Stimulated activated CD8-positive, alpha-beta memory T cell treated with anti-CD3 and anti-CD28 coated beads, Interleukin-12 subunit alpha, Interleukin-12 subunit beta, amount 100 ng/mL, for 1 hour (primary cell): ENCODE data around the gene ZNF667.

Experiments used
- DNase-seq: peaks from one replicate; pipeline ENCODE4 v3.0.0-alpha.2; 2020; ENCODE audit warnings: low read depth

The ZNF667 gene

DNA sequence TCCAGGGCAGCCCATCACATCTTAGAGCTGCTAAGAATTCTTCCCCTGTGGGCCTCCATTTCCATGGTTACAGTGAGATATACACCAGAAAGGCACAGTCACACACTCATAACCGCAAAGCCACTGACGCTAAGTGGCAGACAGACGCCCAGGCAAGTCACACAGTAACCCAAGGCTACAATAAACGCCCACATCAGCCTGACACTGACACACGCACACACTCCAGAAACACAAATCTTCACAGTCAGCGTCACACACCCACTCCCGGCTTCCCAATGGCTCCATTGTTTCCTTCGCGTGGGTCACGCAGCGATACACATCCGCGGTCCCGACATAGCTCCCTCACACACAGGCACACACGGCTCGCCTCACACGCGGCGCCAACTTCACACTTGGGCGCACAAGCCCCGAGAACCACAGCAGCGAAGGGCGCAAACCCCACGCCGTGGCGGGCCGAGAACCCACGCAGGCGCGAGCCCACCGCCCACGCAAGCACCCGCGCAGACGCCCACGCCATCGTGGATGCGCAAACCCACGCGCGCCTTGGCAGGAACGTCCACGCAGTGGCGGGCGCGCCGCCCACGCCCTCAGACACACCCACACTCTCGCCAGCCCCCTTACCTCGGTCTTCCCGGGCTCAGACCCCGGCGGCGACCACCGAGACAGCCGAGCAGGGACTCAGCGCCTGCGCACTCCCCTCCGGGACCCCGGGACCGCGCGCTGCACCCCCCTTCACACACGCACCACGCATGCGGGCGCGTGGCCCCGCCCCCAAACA lies at the start of gene ZNF667:
Gene ZNF667, minus strand, starts transcription at position 695 of the 778 bp plus-strand sequence. CDS start 14,975 bp downstream, outside the sequence.
- DNase-seq: peak; percentile 5

DNA sequence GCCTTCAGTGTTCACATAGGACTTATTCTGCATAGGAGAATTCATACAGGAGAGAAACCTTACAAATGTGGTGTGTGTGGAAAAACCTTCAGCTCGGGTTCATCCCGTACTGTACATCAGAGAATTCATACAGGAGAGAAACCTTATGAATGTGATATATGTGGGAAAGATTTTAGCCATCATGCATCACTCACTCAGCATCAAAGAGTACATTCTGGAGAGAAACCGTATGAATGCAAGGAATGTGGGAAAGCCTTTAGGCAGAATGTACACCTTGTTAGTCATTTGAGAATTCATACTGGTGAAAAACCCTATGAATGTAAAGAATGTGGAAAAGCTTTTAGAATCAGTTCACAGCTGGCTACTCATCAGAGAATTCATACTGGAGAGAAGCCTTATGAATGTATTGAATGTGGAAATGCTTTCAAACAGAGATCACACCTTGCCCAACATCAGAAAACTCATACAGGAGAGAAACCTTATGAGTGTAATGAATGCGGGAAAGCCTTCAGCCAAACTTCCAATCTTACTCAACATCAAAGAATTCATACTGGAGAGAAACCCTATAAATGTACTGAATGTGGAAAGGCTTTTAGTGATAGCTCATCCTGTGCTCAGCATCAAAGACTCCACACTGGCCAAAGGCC lies 48.2 kb upstream of the ZNF667 start:
- no peak for DNase-seq

DNA sequence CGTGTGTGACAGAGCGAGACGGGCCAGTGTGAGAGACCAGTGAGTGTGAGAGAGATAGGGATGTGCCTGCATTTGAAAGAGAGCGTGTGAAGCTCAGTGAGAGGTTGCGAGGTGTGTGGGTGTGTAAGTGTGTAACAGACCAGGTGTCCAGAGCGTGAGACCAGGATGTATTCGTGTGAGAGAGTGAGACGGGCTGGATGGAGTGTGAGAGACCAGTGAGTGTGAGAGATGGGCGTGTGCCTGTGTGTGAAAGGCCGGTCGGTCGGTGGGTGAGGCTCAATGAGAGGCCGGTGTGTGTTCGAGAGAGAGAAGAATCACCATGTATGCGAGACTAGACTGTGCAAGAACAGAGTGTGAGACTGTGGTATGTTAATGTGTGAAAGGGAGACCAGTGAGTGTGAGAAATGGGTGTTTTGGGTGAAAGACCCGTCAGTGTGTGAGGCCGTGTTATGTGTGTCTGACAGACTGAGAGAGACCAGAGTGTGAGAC lies 31.2 kb upstream of the ZNF667 start:
- DNase-seq: no peak

DNA sequence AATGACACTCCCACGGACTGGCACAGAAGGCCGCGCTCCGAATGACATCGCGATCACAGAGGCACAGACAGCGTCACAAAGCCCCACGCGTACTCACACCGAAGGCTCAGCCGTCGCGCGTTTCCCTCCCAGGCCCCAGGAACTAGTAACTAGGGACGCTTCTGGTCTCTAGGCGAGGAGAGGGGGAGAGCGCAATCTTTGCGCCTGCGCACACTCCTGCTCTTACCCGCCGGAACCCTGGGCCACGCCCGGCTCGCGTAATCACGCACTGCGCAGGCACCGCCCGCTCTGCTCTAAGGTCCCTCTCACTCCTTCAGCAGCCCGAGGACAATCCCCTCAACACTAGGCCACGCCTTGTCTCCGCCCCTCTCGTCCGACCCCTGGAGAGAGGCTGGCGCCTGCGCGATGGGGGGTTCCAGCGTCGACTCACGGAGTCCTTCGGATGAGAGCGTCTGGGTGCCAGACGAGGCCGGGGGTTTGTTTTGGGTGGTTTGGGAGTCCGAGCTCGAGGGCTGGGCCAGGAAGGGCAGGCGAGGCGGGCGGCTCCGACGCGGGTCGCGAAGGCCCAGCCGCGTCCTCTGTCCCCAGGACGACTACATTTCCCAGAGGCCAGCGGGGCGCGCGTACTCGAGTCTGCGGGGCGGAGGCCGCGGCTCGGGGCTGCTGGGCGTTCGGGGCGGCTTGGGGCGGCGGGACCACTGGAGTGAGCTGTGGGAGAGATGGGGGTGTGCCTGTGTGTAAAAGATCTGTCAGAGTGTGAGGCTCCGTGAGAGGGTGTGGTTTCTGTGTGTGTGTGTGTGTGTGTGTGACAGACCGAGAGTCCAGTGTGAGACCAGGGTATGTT lies 30.5 kb upstream of the ZNF667 start, which contains the start of gene ZNF471:
Gene ZNF471, plus strand, starts transcription at position 410 of the 844 bp plus-strand sequence. CDS start 3,717 bp downstream, outside the sequence.
- DNase-seq: peak; percentile 58

DNA sequence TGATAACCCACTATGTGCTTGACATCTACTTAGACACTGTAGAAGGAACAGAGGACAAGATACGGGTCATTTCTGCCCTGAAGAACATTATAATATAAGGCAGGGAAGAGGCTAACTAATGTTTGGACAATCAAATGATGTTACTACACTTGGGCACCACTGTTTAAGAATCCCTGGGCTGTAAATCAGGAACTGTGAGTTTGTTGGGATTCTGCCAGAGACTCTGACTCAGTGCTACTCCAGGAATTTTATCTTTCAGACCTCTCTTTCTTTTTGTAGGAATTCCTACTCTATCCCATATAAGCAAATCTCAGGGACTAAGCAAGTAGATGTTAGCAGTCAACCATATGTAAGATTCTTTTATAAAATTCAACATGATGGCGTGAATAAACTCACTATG lies 27.4 kb upstream of the ZNF667 start:
- no peak for DNase-seq

DNA sequence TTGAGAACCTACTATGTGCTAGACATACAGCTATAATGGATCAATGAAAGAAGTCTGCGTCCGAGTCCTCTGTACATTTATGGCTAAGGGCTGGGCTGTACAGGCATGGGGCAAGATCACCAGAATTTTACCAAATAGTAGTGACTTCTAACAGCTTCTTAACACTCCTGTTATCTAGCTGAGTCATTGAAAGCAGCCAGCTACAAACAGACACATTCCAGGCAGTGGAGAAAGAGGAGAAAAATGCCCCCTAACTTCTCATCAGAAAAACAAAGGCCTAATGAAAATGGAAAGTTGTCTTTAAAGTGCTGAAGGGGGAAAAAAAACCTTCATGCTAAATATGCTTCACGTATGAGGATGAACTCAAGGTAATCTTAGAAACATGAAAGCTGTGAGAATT lies 14.3 kb upstream of the ZNF667 start:
- DNase-seq: no peak

DNA sequence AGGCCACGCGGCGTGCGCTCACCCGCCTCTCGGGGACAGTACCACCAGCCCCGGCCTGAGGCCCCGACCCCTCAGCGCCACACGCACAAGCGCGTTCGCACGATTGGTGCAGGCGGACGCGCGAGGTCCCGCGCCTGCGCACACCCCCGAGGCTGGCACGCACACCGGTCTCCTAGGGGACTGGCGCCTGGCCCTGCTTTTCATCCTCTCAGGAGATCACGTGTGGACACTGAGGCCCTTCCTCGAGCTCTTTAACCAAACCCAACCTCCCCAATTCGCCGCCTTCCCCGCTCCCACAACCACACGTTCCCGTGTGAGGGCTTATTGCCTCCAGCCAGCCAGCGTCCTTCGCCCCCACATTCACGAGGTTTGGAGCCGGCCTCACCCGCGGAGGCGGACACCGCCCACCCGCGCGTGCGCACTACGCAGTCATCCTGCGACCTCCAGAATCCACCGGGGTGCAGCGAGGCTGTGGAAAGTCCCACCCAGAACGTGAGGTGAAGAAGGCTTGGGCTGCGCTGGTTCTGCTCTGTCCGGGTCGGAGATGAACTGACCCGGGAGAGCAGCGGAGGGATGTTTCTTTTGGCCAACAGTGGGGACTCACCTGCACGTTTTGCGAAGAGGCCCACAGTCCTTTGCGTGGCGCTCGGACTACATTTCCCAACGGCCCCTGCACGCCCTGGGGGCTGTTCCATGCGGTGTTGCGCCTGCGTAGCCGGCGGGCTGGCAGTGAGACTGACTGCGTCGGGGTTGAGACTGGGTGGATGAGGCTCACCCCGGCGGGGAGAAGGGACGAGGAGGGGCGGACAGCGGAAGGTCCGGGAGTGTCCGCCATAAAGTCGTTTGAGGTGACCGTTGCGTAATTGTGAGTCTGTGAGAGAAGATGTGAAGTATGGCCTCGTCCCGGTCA lies 539 bp upstream of the ZNF667 start:
- DNase-seq: peak; percentile 34

DNA sequence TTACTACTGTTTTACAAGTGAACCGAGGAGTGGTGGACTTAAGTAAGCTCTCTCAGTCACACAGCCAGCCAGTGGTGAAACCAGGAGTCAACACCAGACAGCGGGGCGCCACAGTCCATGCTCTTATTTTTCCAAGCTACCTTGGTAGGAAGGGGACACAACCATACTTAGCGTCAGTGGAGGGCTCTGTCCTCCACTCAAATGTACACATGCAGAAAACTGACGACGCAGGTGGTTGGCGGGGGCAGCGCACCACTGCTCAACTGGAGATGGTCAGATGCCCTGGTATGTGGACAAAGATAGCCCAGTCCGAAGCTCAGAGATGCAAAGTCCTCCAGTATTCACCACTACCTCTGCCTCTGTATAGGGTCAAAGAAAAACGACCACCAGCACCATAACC lies 1.1 kb downstream of the ZNF667 start:
- DNase-seq: no peak

DNA sequence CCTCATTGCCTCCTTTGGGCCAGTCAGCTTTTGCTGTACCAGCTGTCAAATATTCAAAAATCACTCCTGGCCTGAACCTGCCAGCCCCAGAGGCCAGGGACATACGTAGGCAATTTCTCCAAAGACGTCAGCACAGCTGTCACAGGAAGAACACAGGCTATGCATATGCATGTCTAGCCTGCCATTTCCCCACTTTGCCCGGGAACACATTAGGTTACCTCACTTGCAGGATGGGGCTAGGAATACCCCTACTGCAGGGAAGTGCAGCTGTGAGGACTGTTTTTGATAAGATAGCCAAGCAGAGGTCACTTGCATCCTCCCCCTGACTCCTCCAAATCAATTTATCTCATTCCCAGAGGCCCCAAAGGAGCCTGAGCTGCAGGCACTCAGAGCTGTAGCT lies 2.8 kb downstream of the ZNF667 start:
- no peak for DNase-seq

DNA sequence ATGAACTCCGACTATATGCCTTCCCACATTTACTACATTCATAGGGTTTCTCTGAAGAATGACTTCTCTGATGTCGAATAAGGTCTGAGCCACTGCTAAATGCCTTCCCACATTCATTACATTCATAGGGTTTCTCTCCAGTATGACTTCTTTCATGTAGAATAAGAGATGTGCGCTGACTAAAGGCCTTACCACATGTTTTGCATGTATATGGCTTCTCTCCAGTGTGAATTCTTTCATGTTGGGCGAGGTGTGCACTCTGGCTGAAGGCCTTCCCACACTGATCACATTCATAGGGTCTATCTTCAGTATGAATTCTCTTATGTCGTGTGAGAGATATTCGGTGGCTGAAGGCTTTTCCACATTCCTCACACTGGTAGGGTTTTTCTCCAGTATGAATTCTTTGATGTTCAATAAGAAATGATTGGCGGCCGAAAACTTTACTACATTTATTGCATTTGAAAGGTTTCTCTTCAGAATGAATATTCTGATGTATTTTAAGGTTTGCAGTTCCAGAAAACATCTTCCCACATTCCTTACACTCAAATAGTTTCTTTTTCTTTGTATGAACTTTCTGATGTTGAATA lies 35.8 kb downstream of the ZNF667 start:
- DNase-seq: no peak

DNA sequence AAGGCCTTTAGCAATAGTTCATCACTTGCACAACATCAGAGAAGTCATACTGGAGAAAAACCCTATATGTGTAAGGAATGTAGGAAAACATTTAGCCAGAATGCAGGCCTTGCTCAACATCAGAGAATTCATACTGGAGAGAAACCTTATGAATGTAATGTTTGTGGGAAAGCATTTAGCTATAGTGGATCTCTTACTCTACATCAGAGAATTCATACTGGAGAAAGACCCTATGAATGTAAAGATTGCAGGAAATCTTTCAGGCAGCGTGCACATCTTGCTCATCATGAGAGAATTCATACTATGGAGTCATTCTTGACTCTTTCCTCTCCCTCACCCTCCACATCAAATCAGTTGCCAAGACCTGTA lies 53.2 kb downstream of the ZNF667 start:
- DNase-seq: no peak

DNA sequence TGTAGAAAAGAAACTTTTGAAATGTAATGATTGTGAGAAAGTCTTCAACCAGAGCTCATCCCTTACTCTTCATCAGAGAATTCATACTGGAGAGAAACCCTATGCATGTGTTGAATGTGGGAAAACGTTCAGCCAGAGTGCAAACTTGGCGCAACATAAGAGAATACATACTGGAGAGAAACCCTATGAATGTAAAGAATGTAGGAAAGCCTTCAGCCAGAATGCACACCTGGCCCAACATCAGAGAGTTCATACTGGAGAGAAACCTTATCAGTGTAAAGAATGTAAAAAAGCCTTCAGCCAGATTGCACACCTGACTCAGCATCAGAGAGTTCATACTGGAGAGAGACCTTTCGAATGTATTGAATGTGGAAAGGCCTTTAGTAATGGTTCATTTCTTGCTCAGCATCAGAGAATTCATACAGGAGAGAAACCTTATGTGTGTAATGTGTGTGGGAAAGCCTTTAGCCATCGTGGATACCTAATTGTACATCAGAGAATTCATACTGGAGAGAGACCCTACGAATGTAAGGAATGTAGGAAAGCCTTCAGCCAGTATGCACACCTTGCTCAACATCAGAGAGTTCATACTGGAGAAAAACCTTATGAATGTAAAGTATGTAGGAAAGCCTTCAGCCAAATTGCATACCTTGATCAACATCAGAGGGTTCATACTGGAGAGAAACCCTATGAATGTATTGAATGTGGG lies 53.7 kb downstream of the ZNF667 start:
- DNase-seq: no peak

DNA sequence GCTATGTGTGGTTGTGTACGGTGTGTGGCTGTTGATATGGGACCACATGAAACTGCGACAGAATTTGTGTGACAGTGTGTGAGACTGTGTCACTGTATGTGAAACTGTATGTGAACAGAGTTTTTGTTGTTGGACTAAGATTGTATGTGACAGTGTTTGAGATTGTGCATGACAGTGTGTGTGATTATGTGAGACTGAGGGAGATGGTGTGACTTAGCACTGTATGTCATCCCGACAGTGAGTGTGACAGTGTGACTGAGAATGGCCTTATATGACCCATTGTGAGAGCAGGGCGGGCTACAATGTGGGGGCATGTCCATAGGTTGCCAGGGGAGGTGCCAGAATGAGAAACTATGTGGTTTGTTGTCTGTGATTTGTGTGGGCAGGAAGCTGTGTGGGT lies 72.1 kb downstream of the ZNF667 start:
- DNase-seq: no peak

DNA sequence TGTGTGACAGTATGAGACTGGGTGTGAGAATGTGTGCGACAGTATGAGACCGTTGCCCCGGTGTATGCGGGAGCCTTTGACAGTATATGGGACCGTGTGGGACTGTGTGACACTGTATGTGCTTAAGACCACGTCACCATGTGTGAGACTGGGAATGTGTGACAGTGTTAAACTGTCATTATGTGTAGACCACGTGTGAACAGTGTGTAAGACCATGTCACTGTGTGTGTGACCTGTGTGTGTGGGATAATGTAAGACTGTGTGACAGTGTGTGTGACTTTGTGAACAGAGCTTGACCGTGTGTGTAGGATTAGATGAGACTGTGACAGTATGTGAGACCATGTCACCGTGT lies 72.5 kb downstream of the ZNF667 start:
- DNase-seq: no peak

DNA sequence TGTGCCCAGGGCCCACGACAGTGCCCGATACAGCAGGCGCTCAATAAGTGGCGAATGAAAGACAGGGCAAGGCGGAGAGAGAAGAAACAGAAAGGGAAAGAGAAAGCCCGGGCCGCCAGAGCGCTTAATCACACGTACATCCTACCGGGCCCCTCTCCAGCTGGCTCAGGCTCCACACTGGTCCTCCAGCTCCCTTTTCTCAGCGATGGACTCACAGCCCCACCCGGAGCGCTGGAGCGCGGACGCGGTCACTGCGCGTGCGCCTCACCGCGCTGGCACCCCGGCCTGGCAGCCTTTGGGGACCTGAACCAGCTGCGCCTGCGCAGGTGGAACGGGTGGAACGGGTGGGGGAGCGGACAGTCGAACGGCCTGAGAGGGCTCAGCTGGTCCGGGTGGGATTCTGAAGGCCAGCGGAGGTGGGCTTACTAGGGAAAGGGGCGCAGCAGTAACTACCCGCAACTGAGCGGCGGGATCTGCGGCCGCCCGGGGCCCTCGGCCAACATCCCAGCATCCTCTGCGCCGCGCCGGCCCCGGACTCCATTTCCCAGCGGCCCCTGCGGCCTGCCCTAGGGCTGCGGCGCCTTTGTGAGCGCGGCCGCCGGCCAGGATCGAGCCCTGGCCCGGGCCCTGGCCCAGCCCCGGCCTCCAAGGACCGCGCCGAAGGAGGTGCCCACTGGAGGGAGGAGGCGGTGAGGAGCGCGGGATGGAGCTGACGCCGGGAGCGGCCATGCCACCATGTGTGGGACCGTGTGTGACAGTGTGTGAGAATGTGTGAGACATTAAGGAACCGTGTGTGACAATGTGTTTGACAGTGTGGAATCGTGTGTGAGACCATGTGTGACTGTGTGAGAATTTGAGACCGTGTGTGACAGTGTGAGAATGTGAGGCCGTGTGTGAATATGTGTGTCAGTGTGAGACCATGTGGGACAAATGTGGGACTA lies 73.1 kb downstream of the ZNF667 start, which contains the start of gene ZNF583:
Gene ZNF583, plus strand, starts transcription at position 569 of the 941 bp plus-strand sequence. CDS start 2,783 bp downstream, outside the sequence.
- DNase-seq: peak; percentile 85

DNA sequence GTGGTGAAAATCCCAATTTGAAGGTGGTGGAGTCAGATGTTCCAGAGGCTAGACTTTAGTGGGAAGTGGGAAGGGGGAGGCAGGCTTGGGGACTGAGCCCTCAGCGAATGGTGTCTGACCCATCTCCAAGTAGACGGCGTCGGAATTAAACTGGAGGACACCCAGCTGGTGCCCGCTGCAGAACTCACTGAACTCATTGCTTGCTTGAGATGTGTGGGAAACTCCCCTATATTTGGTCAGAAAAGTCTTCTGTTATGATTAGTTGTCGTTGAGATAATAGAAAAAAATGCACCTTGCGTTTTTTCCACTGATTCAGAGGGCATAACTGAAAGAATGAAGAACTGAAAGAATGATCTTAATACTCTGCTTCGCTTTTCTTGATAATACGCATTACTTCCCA lies 73.9 kb downstream of the ZNF667 start:
- DNase-seq: no peak

DNA sequence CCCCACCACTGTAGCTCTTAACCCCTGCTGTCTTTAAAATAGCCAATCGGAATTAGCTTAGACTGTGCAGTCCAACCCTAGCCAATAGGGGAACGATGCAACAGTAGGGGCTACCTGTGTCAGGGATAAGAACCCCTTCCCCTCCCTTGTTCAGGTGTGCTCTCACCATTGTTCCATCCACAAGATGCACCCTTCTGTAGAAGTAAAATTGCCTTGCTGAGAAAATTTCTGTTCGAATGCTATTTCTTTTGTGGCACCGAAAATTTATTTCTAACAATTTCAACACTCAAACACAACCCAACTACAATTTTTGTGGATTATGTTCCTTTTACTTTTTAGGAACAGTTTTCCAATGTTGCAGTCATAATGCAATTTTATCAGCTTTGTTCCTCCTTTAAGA lies 76.7 kb downstream of the ZNF667 start:
- no peak for DNase-seq

DNA sequence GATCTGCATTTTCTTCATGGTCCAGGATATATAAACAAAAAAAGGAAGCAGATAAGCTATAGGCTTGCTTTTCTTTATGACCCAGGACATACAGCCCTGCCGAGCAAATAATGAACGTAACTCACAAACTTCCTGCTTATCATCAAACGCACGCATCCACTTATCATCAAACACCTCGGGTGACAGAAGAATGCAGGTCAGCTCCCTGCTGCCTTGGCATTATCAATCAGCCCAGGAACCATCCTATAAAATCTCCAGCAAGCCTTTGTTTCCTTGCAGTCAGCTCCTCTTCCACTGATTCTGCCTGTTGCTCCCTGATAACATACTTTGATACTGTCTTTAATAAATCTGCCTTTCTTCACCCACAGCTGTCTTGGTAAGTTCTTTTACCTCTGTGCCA lies 78.3 kb downstream of the ZNF667 start:
- no peak for DNase-seq
